ENCODE results near the gene GGA1. TPM values are rescaled to one million over a fixed set of nuclear protein-coding genes. Genes with fewer than 3 reads are reported as not detected.

Gene GGA1
- total and polyA plus RNA-seq, 11 donors: 22.7 to 45.7 (median 27.4) TPM

DNA sequence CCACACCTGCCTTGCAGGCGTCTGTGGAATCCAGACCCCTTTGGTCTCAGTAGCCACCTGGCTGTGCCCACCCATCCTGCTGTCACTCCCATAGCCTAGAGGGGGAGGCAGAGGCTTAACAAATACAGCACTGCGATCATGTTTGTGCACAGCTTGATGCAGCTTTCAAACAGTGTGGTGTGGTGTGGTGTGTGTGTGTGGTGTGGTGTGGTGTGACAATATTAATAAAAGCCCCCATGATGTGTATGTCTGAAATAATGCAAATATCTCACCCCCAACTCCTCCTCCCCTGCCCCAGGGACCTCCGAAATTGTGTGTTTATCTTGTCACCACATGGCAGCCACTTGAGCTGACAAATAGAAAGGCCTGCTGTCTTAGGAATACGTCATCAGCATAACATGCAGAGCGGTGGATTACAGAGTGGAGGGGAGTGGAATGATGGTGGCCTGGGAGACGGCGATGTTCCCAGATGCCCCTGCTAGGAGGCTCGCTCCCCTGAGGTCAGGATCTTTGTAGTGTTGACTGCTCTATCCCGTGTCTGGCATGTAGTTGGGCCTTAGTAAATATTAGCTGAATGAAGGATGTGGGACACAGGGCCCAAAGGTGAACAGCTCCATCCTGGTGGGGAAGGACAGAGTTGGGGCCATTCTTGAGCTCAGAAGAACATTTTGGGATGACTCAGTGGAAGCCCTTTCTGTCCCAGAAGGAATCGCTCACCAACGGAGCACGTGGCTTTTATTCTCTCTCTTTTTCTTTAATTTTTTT is 52.7 kb downstream of the GGA1 start:
- H3K27me3 ChIP-seq: no peaks in the 10 kb centered on the region
- WGBS, 4 donors: 37 to 46% (median 40%) methylated on average over 11 to 12 of the region's 12 CpGs
- H3K4me3 ChIP-seq: peak overlapping the region in 2 of 12 donors; percentile 16 to 65
- intact Hi-C loops (cut with DNase I): loop anchor here in 2 of 10 donors (2.0 kb wide), 1 partner anchor 19 kb away; no protein-coding TSS in a partner anchor
- peak; percentile 12 to 37 (median 20) for ATAC-seq
- H3K36me3 ChIP-seq: peaks cover 0 to 12% (median 10%) of the 10 kb centered on the region in 9 donors
- peak overlapping the region in 11 of 12 donors; percentile 18 to 87 (median 71) for H3K27ac ChIP-seq
- TF ChIP-seq POLR2A (IDR thresholded peaks at IDR 0.05): no peak
- TF ChIP-seq, protein P1, sequence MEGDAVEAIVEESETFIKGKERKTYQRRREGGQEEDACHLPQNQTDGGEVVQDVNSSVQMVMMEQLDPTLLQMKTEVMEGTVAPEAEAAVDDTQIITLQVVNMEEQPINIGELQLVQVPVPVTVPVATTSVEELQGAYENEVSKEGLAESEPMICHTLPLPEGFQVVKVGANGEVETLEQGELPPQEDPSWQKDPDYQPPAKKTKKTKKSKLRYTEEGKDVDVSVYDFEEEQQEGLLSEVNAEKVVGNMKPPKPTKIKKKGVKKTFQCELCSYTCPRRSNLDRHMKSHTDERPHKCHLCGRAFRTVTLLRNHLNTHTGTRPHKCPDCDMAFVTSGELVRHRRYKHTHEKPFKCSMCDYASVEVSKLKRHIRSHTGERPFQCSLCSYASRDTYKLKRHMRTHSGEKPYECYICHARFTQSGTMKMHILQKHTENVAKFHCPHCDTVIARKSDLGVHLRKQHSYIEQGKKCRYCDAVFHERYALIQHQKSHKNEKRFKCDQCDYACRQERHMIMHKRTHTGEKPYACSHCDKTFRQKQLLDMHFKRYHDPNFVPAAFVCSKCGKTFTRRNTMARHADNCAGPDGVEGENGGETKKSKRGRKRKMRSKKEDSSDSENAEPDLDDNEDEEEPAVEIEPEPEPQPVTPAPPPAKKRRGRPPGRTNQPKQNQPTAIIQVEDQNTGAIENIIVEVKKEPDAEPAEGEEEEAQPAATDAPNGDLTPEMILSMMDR (IDR thresholded peaks at IDR 0.05): peak; percentile 5 to 62 (median 33)
- peaks cover 0 to 56% (median 42%) of the 10 kb centered on the region in 12 donors for H3K4me1 ChIP-seq
- DNase-seq: peak in 1 of 5 donors; percentile 52
- no peaks in the 10 kb centered on the region for H3K9me3 ChIP-seq

DNA sequence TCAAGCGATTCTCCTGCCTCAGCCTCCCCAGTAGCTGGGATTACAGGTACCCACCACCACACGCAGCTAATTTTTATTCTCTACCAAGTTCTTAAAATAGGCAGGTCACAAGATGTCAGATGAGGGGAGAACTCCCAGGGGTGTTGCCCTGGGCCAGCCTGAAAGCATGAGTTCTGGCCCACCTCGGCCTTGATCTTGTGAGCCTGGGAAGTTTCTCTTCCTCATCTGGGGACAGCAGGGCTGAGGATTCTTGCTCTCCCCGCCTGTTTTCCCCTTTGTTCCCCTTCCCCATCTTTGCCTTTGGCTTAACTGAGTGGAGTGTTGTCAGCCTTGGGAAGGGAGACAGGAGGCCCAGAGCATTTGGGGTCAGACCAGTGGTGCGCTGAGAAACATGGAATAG is 53.4 kb downstream of the GGA1 start:
- peaks cover 0 to 18% (median 13%) of the 10 kb centered on the region in 9 donors for H3K36me3 ChIP-seq
- H3K27ac ChIP-seq: peak overlapping the region in 11 of 12 donors; percentile 18 to 87 (median 71)
- WGBS, 4 donors: 66 to 78% (median 74%) methylated on average over 5 of the region's 5 CpGs
- H3K9me3 ChIP-seq: no peaks in the 10 kb centered on the region
- ATAC-seq: no peak
- H3K27me3 ChIP-seq: no peaks in the 10 kb centered on the region
- TF ChIP-seq, protein P1 (IDR thresholded peaks at IDR 0.05): no peak
- TF ChIP-seq POLR2A (IDR thresholded peaks at IDR 0.05): no peak
- no peak overlapping the region for H3K4me3 ChIP-seq
- no peak for DNase-seq
- H3K4me1 ChIP-seq: peaks cover 0 to 54% (median 41%) of the 10 kb centered on the region in 12 donors
- intact Hi-C loops (cut with DNase I): loop anchor here in 1 of 10 donors (1.0 kb wide), 1 partner anchor 13 kb away; the partner anchor contains the start of gene LGALS1

DNA sequence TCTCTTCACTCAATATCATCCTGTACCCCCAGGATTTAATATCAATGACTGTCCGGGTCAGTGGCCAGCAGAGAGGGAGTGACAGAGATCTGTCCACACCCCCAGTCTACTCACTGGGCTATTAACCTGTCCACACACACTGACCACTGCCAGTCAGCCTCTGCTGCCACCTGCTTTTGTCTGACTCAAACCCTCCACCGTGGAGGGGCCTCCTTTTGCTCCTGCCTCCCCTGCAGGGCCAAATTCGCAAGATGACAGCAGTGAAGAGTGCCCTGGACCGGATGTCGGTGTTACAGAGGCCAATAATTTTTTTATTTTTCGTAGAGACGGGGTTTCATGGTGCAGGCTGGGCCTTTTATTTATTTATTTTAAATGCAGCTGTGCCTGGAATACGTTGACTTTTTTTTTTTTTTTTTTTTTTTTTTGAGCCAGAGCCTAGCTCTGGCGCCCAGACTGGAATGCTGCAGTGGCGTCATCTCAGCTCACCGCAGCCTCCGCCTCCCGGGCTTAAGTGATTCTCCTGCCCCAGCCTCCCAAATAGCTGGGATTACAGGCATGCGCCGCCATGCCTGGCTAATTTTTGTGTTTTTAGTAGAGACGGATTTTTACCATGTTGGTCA is 55.0 kb downstream of the GGA1 start:
- Histone ChIP-seq H3K27ac (peak overlapping the region in 4 of 12 donors; percentile 6 to 84 (median 41)), H3K4me1 (peaks cover 0 to 47% (median 33%) of the 10 kb centered on the region in 12 donors), H3K36me3 (peaks cover 0 to 20% (median 13%) of the 10 kb centered on the region in 9 donors), H3K9me3 (no peaks in the 10 kb centered on the region), H3K4me3 (no peak overlapping the region), H3K27me3 (no peaks in the 10 kb centered on the region)
- intact Hi-C loops (cut with DNase I): no loop called here
- 72 to 85% (median 83%) methylated on average over 16 of the region's 16 CpGs for WGBS, 4 donors
- DNase-seq: no peak
- peak in 1 of 4 donors; percentile 27 for ATAC-seq
- TF ChIP-seq POLR2A (IDR thresholded peaks at IDR 0.05): no peak
- TF ChIP-seq, protein P1 (IDR thresholded peaks at IDR 0.05): no peak

All from heart left ventricle (tissue), 16 donors.